Liver (tissue), 9 donors: ENCODE data around the gene RRP1. TPM values are rescaled to one million over a fixed set of nuclear protein-coding genes. Genes with fewer than 3 reads are reported as not detected.

ENCODE experiments used
- DNase-seq: peaks from one replicate; pipeline ENCODE4 v3.0.0-alpha.2; 2017; ENCODE audit warnings: low spot score
- H3K27ac ChIP-seq, 2 donors: one replicate each; pipeline ENCODE4 v1.7.0; 2013; ENCODE audit warnings: inconsistent platforms in 2 of 2, low read length in 2 of 2, control low read depth in 1 of 2, low read depth in 1 of 2, mild to moderate bottlenecking in 1 of 2
- H3K27me3 ChIP-seq, 4 donors: one replicate each; pipeline versions ENCODE4 v1.6.1 to v1.7.0; 2013; ENCODE audit warnings: low read length in 3 of 4, inconsistent platforms in 1 of 4, mild to moderate bottlenecking in 1 of 4, moderate library complexity in 1 of 4; ENCODE audit not compliant: control insufficient read depth in 4 of 4, insufficient read depth in 4 of 4
- H3K36me3 ChIP-seq, 4 donors: one replicate each; pipeline versions ENCODE4 v1.6.1 to v1.7.0; 2013; ENCODE audit warnings: low read length in 3 of 4, mild to moderate bottlenecking in 3 of 4, low read depth in 1 of 4, moderate library complexity in 1 of 4; ENCODE audit not compliant: control insufficient read depth in 4 of 4, insufficient read depth in 3 of 4
- H3K4me1 ChIP-seq, 4 donors: one replicate each; pipeline versions ENCODE4 v1.6.1 to v1.7.0; 2013; ENCODE audit warnings: low read length in 3 of 4, mild to moderate bottlenecking in 3 of 4, moderate library complexity in 1 of 4; ENCODE audit not compliant: control insufficient read depth in 4 of 4, insufficient read depth in 4 of 4
- H3K4me3 ChIP-seq, 3 donors: one replicate each; pipeline versions ENCODE4 v1.6.1 to v1.7.0; 2013; ENCODE audit warnings: low read length in 3 of 3, control low read depth in 1 of 3, low read depth in 1 of 3, mild to moderate bottlenecking in 1 of 3
- H3K9ac ChIP-seq, 2 donors: one replicate each; pipeline ENCODE4 v1.7.0; 2013; ENCODE audit warnings: low read length in 2 of 2, mild to moderate bottlenecking in 2 of 2, moderate library complexity in 2 of 2, control low read depth in 1 of 2, low read depth in 1 of 2
- H3K9me3 ChIP-seq, 4 donors: one replicate each; pipeline versions ENCODE4 v1.6.1 to v1.7.0; 2013; ENCODE audit warnings: low read length in 3 of 4; ENCODE audit not compliant: control insufficient read depth in 4 of 4
- ATF3 ChIP-seq: IDR thresholded peaks from 2 replicates; pipeline ENCODE4 v1.6.1; 2016; ENCODE audit warnings: antibody characterized with exemption
- CTCF ChIP-seq: fragments of 150-350 bp; IDR thresholded peaks from 2 replicates; pipeline ENCODE4 v1.5.1; 2017; ENCODE audit warnings: improper control_type of control experiment, low read depth, low read length; ENCODE audit not compliant: missing input control
- EGR1 ChIP-seq, 2 donors: IDR thresholded peaks; 2 replicates each; pipeline ENCODE4 v1.6.1; 2016 to 2018; ENCODE audit warnings: antibody characterized with exemption in 2 of 2, low read depth in 2 of 2
- FOXA1 ChIP-seq: IDR thresholded peaks from 2 replicates; pipeline ENCODE4 v1.6.1; 2016; ENCODE audit warnings: antibody characterized with exemption
- GABPA ChIP-seq, 2 donors: IDR thresholded peaks in 1 of 2; conservative IDR thresholded peaks in 1 of 2; 2 replicates each; pipeline ENCODE4 v1.6.1; 2016; ENCODE audit warnings: antibody characterized with exemption in 2 of 2, mild to moderate bottlenecking in 1 of 2, moderate library complexity in 1 of 2
- HNF4A ChIP-seq, 2 donors: conservative IDR thresholded peaks; 2 replicates each; pipeline ENCODE4 v1.6.1; 2016; ENCODE audit warnings: antibody characterized with exemption in 2 of 2, mild to moderate bottlenecking in 2 of 2
- HNF4G ChIP-seq: IDR thresholded peaks from 2 replicates; pipeline ENCODE4 v1.6.1; 2016; ENCODE audit warnings: antibody characterized with exemption
- JUND ChIP-seq, 2 donors: IDR thresholded peaks; 2 replicates each; pipeline ENCODE4 v1.6.1; 2016; ENCODE audit warnings: antibody characterized with exemption in 2 of 2
- MAX ChIP-seq: IDR thresholded peaks from 2 replicates; pipeline ENCODE4 v1.6.1; 2016; ENCODE audit warnings: antibody characterized with exemption
- NR2F2 ChIP-seq: IDR thresholded peaks from 2 replicates; pipeline ENCODE4 v1.6.1; 2016; ENCODE audit warnings: antibody characterized with exemption
- RAD21 ChIP-seq, 2 donors: IDR thresholded peaks; 2 replicates each; pipeline ENCODE4 v1.6.1; 2016; ENCODE audit warnings: antibody characterized with exemption in 2 of 2, mild to moderate bottlenecking in 2 of 2
- REST ChIP-seq: IDR thresholded peaks from 2 replicates; pipeline ENCODE4 v1.6.1; 2016; ENCODE audit warnings: antibody characterized with exemption, mild to moderate bottlenecking
- RXRA ChIP-seq, 2 donors: IDR thresholded peaks; 2 replicates each; pipeline ENCODE4 v1.6.1; 2017 to 2018; ENCODE audit warnings: antibody characterized with exemption in 2 of 2, mild to moderate bottlenecking in 1 of 2
- SP1 ChIP-seq: IDR thresholded peaks from 2 replicates; pipeline ENCODE4 v1.6.1; 2018; ENCODE audit warnings: antibody characterized with exemption, mild to moderate bottlenecking
- TAF1 ChIP-seq: conservative IDR thresholded peaks from 2 replicates; pipeline ENCODE4 v1.6.1; 2016; ENCODE audit warnings: antibody characterized with exemption, mild to moderate bottlenecking
- YY1 ChIP-seq: IDR thresholded peaks from 2 replicates; pipeline ENCODE4 v1.6.1; 2016; ENCODE audit warnings: antibody characterized with exemption, mild to moderate bottlenecking
- ZBTB33 ChIP-seq: IDR thresholded peaks from 2 replicates; pipeline ENCODE4 v1.6.1; 2016; ENCODE audit warnings: antibody characterized with exemption
- WGBS: extraction: QIAGEN DNeasy Blood & Tissue Kit; methylation state at CpG from one replicate; pipeline ENCODE4 v1.1.7; 2013; 5-methylcytosine and 5-hydroxymethylcytosine counted together
- polyA plus RNA-seq, 2 donors: library from polyadenylated mRNA; stranded (reverse) in 1 of 2; unstranded in 1 of 2; fragments of 200-250 nt in 1 of 2; fragments of >200 nt in 1 of 2; fragmentation: Nextera tagmentation in 1 of 2; extraction: Ambion mirVana in 1 of 2; gene quantifications; one replicate each; pipeline versions ENCODE4 v1.2.1 to v1.2.3, GENCODE V29; 2013 to 2015
- total RNA-seq, 2 donors: library from RNA; depleted of rRNA; stranded (reverse); fragments of >200 nt; gene quantifications; one replicate each; pipeline ENCODE4 v1.2.3, GENCODE V29; 2014
- donor health status: healthy.
- donor health status: healthy.
- donor health status: healthy.
- donor health status: healthy.
- donor health status: healthy.

RRP1 gene
- total and polyA plus RNA-seq, 4 donors: 5.4 to 15.0 (median 7.7) TPM

GRCh38 chr21:43790010-43790524 is 690 bp downstream of the RRP1 start:
- 13% methylated on average over 13 of the region's 13 CpGs for WGBS
- Histone ChIP-seq H3K9me3 (no peaks in the 10 kb centered on the region), H3K36me3 (peaks cover 3 to 25% (median 8%) of the 10 kb centered on the region in 4 donors), H3K27me3 (no peaks in the 10 kb centered on the region), H3K27ac (peak overlapping the region in 1 of 2 donors; percentile 0), H3K4me1 (peaks cover 0 to 12% (median 10%) of the 10 kb centered on the region in 4 donors), H3K4me3 (peak overlapping the region; percentile 53 to 92 (median 74)), H3K9ac (peak overlapping the region; percentile 58 to 64)
- no peak for DNase-seq
- TF ChIP-seq EGR1 (IDR thresholded peaks at IDR 0.05; ENCODE audit: low read depth in 2 of 2) (no peak), RAD21 (IDR thresholded peaks at IDR 0.05) (no peak), ATF3 (no peak), YY1 (no peak), CTCF (no peak)

- DNase-seq: no peak
- no peak overlapping the region for H3K4me3 ChIP-seq
- no peaks in the 10 kb centered on the region for H3K27me3 ChIP-seq
- TF ChIP-seq YY1 (no peak), FOXA1 (no peak), REST (no peak), HNF4A (conservative IDR thresholded peaks at IDR 0.05) (no peak), MAX (no peak), JUND (IDR thresholded peaks at IDR 0.05) (no peak), CTCF (no peak), ZBTB33 (no peak), RAD21 (IDR thresholded peaks at IDR 0.05) (no peak), SP1 (no peak), NR2F2 (no peak), RXRA (IDR thresholded peaks at IDR 0.05) (no peak), GABPA (IDR thresholded peaks at IDR 0.05 in 1 of 2, conservative IDR thresholded peaks at IDR 0.05 in 1 of 2) (no peak), ATF3 (no peak), HNF4G (no peak), TAF1 (no peak)
- WGBS: 92% methylated on average over 8 of the region's 8 CpGs
- H3K27ac ChIP-seq: no peak overlapping the region
- no peak overlapping the region for H3K9ac ChIP-seq
- H3K4me1 ChIP-seq: peaks cover 0 to 12% (median 10%) of the 10 kb centered on the region in 4 donors
- H3K9me3 ChIP-seq: no peaks in the 10 kb centered on the region
- peaks cover 7 to 43% (median 16%) of the 10 kb centered on the region in 4 donors for H3K36me3 ChIP-seq
These were observed 3.0 kb downstream of the RRP1 start for GRCh38 chr21:43792406-43792805.
